GM18870 (cell line): ENCODE measurements around the gene SPSB3.
"Not testable (repeated sequence)": the region's sequence is repeated elsewhere in the genome, so short reads cannot be mapped to it uniquely, and the experiment has no call there.

Experiments used
- ATAC-seq: cut with Tn5 transposase; IDR thresholded peaks from one replicate; pipeline ENCODE4 v1.9.1; 2021; ENCODE audit warnings: moderate library complexity; ENCODE audit not compliant: unreplicated experiment

Gene SPSB3

DNA sequence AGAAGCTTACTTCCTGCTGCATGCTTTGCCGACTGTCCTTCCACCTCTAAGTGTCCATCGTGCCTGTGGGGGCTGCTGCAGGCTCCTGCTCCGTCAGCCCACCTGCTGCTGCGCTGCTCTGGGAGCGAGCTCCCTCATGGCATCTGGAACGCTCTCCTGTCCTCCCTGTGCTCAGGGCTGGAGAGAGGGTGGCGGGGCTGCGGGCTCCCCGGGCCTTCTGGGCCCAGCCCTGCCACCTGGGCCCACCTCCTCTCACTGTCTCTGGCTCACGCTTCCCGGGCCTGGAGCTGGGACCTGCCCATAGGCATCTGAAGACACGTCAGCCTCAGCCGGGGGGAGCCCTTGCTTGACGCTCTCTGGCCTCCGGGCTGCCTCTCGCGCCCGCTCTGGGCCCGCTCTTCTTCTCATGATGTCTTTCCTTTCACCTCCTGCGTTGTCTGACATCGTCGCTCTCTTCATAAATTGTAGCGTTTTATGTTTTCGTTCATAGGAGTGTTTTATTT is 38.0 kb downstream of the SPSB3 start:
- ATAC-seq: no peak

DNA sequence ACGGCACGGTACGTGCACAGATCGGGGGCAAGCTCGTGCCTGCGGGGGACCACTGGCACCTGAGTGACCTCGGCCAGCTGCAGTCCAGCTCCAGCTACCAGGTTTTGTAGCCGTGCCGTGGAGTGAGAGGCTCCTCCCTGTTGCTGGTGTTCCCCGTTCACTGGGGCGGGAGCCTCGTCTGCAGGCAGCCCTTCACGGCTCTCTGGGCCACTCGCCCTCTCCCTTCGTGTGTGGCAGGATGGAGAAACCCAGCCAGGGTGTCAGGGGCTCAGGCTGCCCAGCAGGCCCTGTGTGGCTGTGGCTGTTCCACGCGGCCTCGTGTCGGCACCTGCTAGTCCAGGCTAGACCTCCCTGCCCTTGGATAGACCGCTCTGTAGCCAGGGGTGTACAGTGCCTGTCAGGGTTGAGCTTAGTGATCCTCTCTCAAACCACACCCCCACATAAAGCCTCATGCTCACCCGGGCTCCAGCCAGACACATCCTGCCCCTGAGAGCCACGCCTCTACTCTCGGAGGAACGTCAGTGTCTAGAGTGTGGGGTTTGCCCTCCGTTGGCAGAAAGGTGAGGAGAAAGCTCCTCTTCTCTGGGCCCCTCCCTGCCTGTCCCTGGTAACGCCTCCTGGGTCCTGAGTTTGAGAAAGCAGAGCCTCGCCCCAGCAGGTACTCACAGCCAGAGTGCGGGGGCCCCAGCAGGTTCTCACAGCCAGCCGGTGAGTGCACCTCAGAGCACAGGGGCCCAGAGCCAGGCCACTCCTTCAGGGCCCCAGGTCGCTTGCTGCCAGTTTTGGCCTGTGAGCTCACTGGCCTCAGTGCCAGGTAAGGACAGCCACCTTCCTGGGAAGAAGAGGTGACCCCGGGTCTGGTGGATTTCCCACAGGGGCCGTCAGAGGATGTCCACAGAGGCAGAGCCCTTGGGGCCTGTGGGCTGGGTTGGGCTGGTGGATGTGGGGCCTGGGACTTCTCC is 38.7 kb downstream of the SPSB3 start:
- no peak for ATAC-seq

DNA sequence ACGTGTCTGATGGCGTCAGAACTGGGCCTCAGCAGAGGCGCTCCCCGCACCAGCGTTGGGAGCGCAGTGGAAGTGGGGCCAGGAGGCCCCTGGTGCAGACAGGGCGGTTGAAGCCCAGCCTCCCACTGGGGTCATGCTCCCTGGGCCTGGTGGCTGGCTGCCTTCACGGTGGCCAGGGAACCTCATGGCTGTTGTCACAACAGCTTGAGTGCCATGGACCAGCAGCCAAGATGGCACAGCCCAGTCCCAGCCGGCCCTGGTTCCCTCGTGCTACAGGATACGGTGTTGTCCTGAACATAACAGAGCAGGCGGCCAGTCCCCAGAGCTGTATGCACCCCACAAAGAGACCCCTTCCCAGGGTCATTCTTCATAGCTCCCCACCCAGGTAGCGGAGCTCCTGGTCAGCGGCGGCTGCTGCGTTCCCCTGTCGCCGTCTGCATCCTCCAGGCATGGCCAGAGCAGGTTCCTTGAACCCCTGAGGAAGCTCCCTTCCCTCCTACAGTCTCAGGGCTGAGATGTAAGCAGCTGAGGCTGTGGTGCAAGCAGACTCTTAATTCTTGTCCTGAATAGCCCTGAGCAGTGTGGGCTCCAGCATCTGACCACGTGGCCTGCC is 40.7 kb downstream of the SPSB3 start:
- no peak for ATAC-seq

DNA sequence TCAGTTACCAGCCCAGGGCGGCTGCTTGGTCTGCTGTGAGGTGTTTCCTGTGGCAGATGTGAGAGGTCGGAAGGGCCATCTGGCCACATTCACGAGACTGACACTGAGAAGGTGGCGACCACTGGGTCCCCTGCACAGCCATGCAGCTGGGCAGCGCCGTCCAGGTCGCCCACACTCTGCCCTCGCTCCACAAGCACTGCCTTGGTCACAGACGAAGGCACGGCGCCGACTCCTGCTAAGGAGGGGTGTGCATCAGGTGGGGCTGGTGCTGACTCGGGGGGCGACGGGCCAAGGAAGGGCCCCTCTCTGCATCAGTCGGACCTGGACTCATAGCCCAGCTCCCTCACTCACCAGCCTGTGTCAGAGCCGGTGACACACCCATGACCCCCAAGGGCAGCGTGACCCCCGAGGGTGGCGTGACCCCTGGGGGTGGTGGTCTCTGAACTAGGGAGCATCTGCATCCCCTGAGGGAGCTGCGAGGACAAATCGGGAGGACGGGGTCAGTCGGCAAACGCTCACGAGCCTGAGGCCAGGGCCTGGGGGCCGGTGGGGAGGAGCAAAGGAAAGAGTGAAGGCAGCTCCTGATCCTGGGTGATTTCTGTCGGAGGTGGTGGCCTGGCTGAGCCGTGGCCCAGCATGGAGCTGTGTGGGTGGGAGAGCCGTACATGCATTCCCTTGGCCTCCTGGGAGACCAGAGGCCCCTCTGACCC is 41.4 kb downstream of the SPSB3 start:
- ATAC-seq: no peak

DNA sequence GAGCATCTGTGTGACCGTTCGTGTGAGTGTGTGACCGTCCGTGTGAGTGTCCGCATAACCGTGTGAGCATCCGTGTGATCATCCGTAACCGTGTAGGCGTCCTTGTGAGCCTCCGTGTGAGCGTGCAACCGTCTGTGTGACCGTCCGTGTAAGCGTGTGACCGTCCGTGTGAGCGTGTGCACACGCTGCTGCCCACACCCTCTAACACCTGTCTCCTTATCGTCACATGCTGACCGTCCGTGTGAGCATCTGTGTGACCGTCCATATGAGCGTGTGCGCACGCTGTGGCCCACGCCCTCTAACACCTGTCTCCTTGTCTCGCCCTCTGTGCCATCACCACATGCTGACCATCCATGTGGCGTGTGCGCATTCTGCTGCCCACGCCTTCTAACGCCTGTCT is 42.1 kb downstream of the SPSB3 start:
- ATAC-seq: no peak

DNA sequence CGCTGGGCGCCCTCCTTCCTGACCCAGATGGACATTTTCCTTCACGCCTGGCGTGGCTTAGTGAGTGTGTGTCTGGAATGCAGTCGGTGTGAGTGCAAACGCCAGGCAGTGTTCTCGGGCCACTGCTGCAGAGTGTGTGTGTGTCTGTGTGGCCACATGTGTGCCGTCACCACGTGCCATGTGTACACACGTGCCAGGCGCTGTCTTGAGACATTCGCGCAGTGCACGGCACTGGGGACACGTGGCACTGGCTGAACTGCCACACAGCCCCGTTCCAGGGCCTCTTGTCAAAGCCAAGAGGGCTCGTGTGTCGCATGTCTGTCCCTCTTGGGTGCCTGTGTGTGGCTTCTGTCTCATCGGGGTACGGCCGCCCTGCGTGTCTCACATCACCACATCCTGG is 47.6 kb downstream of the SPSB3 start:
- ATAC-seq: no peak

DNA sequence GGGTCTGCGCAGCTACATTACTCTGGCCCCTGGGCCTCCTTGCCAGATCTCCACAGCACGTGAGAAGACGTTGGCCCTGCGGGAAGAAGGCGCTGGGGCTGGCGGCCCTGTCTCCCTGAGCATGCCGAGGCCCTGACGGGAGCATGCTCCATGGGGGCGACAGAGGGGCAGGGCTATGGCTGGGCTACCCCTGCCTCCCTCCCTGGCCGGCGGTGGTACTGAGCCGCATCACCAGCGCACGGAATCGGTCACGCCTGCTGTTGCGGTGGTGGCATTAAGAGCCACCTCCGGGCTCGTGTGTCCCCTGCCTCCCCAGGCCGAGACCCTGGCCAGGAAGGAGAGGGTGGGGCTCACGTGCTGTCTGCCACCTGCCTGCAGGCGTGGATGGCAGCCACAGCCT is 48.2 kb downstream of the SPSB3 start:
- ATAC-seq: no peak

DNA sequence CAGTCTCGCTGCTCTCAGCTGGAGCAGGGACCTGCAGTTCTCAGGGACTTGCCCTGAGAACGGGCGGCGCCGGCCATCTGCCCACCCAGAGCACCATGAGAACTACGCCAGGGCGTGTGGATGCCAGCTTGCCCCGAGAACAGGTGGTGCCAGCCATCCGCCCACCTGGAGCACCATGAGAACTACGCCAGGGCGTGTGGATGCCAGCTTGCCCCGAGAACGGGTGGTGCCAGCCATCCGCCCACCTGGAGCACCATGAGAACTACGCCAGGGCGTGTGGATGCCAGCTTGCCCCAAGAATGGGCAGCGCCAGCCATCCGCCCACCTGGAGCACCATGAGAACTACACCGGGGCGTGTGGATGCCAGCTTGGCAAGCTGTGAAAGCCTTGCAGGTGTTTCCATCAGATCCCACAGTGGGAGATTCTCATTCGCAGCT is 49.8 kb downstream of the SPSB3 start:
- not testable (repeated sequence) for ATAC-seq

DNA sequence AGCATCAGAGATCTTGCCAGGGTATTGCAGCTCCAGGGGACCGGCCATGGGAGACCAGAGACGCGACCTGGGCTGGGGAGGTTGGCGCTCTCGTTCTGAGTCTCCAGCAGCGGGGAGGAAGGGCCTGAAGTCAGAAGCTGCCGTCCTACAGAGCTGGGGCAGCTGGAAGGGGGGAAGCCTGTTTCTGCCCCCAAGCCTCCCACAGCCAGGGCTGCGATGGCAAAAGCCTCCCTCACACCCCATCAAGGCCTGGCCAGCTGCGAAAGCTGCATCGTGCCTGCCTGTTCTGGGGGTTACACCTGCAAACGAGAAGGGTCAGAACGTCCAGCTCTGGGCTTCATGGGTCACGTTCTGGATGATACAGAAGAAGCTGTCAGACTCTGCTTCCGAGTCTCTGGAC is 50.3 kb downstream of the SPSB3 start:
- ATAC-seq: no peak

DNA sequence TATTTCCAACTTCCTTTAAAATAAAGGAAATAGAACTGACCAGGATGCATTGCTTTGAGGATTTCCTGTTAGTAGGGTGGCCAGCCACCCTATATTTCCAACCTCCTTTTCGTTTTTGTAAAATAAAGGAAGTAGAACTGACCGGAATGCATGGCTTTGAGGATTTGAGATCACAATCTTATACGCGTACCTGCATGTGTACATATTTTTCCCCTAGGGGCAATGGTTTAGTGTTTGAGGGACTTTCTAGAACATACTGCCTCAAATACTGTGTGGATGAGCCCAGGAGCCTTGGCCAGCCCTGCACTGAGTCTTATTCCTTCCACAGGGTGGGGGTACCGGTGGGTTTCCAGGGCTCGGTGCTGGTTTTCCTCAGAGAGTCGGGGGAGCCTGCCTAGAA is 50.8 kb downstream of the SPSB3 start:
- no peak for ATAC-seq

DNA sequence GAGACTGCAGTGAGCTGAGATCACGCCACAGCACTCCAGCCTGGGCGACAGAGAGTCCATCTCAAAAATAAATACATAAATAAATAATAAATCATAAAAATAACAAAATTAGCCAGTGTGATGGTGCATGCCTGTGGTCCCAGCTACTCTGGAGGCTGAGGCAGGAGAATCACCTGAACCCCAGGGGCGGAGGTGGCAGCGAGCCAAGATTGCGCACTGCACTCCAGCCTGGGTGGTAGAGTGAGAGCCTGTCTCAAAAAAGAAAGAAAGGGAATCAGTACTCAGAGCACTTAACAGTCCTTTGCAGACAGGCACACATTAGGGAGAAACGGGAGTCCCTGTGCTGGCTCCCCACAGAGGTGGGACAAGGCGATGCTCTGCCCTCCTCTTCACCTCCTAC is 51.3 kb downstream of the SPSB3 start:
- no peak for ATAC-seq

DNA sequence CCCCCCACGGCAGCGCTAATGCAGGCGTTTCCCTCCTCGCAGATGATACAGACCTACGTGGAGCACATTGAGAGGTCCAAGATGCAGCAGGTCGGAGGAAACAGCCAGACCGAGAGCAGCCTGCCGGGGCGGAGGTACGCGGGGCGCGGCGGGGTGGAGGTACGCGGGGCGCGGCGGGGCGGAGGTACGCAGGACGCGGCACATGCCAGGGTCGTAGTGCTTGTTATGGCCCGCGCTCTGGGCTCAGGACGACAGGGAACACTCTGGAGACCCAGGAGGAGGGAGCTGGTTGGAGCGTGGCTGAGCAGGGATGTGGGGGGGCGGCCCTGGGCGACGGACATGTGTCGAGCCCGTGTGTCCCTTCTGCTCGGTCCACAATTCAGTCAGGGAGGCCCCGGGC is 52.9 kb downstream of the SPSB3 start:
- no peak for ATAC-seq

DNA sequence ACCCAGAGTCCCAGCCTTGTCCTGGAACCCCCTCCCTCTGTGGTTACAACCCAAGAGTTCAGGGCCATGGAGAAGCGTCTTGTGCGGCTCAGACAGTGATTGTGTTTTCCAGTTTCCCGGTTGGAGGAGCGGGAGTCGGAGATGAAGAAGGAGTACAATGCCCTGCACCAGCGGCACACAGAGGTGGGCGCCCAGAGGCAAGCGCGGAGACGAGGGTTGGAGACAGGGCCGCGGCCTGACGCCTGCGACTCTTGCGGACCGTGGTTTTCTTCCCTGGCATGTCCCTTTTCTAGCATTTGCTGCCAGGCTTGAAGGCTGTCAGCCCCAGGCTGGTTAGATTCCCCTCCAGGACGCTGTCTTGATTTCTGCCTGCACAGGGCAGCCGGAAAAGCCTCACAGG is 53.3 kb downstream of the SPSB3 start:
- ATAC-seq: no peak

DNA sequence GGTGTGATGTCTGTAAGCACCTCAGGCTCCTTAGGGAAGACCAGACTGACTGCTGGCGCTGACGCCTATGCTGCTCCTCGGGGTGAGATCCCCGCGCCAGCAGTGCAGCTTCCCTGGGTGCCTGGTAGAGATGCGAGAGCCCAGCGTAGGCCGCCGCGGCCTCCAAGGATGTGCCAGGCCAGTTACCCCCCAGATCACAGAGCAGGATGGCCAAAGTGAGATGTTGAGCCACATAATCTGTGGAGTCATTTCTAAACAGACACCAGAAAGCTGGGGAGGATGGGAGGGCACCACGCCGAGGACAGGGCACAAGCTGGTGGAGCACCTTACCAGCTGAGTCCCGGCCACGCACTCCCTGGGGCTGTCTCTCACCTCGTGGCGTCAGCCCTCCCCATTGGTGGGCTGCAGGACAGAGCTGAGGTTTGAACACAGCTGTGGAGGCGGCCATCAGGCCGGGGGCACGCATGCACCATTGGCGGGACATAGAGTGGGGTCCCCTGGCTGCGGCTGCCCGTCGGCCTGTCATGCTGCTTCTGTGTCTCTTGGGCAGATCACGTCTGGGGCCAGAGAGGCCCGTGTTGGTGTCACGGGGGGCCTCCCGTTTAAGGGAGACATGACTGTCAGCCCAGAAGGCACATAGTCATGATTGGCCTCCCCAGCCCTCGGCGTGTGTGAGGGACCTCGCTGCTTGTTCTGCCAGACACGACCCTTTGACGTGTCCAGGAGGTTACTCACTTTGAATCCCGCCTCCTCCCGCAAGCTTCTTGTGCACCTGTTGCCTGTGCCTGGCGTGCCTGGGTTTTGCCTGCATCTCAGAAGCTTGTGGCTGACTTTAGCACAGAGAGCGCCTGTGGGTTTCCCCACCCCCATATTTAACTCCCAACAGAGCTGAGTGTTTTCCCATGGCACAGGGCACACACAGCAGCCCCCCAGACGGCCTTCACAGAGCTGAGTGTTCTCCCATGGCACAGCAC is 54.4 kb downstream of the SPSB3 start:
- ATAC-seq: no peak
